Measurements from ENCODE around the gene RAB8A. TPM values are rescaled to one million over a fixed set of nuclear protein-coding genes. Genes with fewer than 3 reads are reported as not detected.
"Not testable (repeated sequence)": the region's sequence is repeated elsewhere in the genome, so short reads cannot be mapped to it uniquely, and the experiment has no call there.

RAB8A gene
- total RNA-seq, 6 donors from 2014 or later: 29.3 to 117 (median 60.6) TPM

- peak overlapping the region; percentile 46 to 70 (median 67) for H3K27ac ChIP-seq
- H3K36me3 ChIP-seq: peaks cover 17 to 56% (median 48%) of the 10 kb centered on the region in 4 donors
- no peak for ATAC-seq (ENCODE audit: low FRiP score in 2 of 2)
- peaks cover 37 to 63% (median 47%) of the 10 kb centered on the region in 4 donors for H3K4me1 ChIP-seq
- WGBS, 2 donors: 75 to 86% methylated on average over 7 to 11 of the region's 11 CpGs
- DNase-seq: no peak
- TF ChIP-seq POLR2A (IDR thresholded peaks at IDR 0.05) (no peak), CTCF (IDR thresholded peaks at IDR 0.05) (no peak)
- no peaks in the 10 kb centered on the region for H3K27me3 ChIP-seq
- no peak overlapping the region for H3K4me3 ChIP-seq
- H3K9me3 ChIP-seq: no peaks in the 10 kb centered on the region
Observed at GRCh38 chr19:16117594-16118033, 5.9 kb downstream of the RAB8A start.

- Histone ChIP-seq H3K27ac (peak overlapping the region; percentile 46 to 70 (median 67)), H3K27me3 (no peaks in the 10 kb centered on the region), H3K9me3 (no peaks in the 10 kb centered on the region), H3K4me3 (no peak overlapping the region), H3K36me3 (peaks cover 20 to 65% (median 57%) of the 10 kb centered on the region in 4 donors), H3K4me1 (peaks cover 28 to 54% (median 38%) of the 10 kb centered on the region in 4 donors)
- peak in 1 of 2 donors; percentile 58 for DNase-seq
- peak; percentile 64 to 79 for ATAC-seq (ENCODE audit: low FRiP score in 2 of 2)
- WGBS, 2 donors: 55 to 62% methylated on average over 11 to 12 of the region's 12 CpGs
- TF ChIP-seq POLR2A (IDR thresholded peaks at IDR 0.05) (no peak), POLR2AphosphoS5 (IDR thresholded peaks at IDR 0.05) (no peak), CTCF (IDR thresholded peaks at IDR 0.05) (no peak), EP300 (IDR thresholded peaks at IDR 0.05) (no peak)
Observed at GRCh38 chr19:16118489-16119033, 6.9 kb downstream of the RAB8A start.

GRCh38 chr19:16119075-16119857 is 7.6 kb downstream of the RAB8A start:
- DNase-seq (peak in 1 of 2 donors; percentile 44), ATAC-seq (ENCODE audit: low FRiP score in 2 of 2) (peak in 1 of 2 donors; percentile 60)
- H3K27ac ChIP-seq: peak overlapping the region; percentile 46 to 70 (median 67)
- not testable (repeated sequence) for H3K27me3 ChIP-seq, H3K9me3 ChIP-seq, H3K4me3 ChIP-seq
- H3K4me1 ChIP-seq: peaks cover 21 to 47% (median 33%) of the 10 kb centered on the region in 4 donors
- WGBS, 2 donors: 80 to 85% methylated on average over 19 of the region's 19 CpGs
- H3K36me3 ChIP-seq: peaks cover 24 to 72% (median 62%) of the 10 kb centered on the region in 4 donors

GRCh38 chr19:16121141-16121540 is 9.5 kb downstream of the RAB8A start:
- Histone ChIP-seq H3K4me1 (peaks cover 13 to 28% (median 19%) of the 10 kb centered on the region in 4 donors), H3K27me3 (no peaks in the 10 kb centered on the region), H3K36me3 (peaks cover 26 to 84% (median 80%) of the 10 kb centered on the region in 4 donors), H3K4me3 (no peak overlapping the region), H3K9me3 (no peaks in the 10 kb centered on the region), H3K27ac (no peak overlapping the region)
- no peak for DNase-seq
- TF ChIP-seq POLR2AphosphoS5 (IDR thresholded peaks at IDR 0.05): no peak
- TF ChIP-seq EP300 (IDR thresholded peaks at IDR 0.05): no peak
- no peak for TF ChIP-seq CTCF (IDR thresholded peaks at IDR 0.05)
- no peak for TF ChIP-seq POLR2A (IDR thresholded peaks at IDR 0.05)
- ATAC-seq (ENCODE audit: low FRiP score in 2 of 2): no peak
- 84 to 98% methylated on average over 5 of the region's 5 CpGs for WGBS, 2 donors

- ATAC-seq (ENCODE audit: low FRiP score in 2 of 2) (no peak), DNase-seq (no peak)
- H3K4me1 ChIP-seq: peaks cover 9 to 20% (median 14%) of the 10 kb centered on the region in 4 donors
- H3K27ac ChIP-seq: no peak overlapping the region
- H3K9me3 ChIP-seq: no peaks in the 10 kb centered on the region
- H3K36me3 ChIP-seq: peaks cover 29 to 92% (median 87%) of the 10 kb centered on the region in 4 donors
- no peak overlapping the region for H3K4me3 ChIP-seq
- no peak for TF ChIP-seq POLR2A (IDR thresholded peaks at IDR 0.05)
- no peak for TF ChIP-seq CTCF (IDR thresholded peaks at IDR 0.05)
- no peak for TF ChIP-seq EP300 (IDR thresholded peaks at IDR 0.05)
- no peak for TF ChIP-seq POLR2AphosphoS5 (IDR thresholded peaks at IDR 0.05)
- H3K27me3 ChIP-seq: no peaks in the 10 kb centered on the region
- WGBS, 2 donors: 97 to 98% methylated on average over 6 to 11 of the region's 11 CpGs
Observed at GRCh38 chr19:16121967-16122366, 10.3 kb downstream of the RAB8A start.

All from upper lobe of left lung (tissue), 6 donors.